ENCODE results near the gene SULT2B1.

DNA sequence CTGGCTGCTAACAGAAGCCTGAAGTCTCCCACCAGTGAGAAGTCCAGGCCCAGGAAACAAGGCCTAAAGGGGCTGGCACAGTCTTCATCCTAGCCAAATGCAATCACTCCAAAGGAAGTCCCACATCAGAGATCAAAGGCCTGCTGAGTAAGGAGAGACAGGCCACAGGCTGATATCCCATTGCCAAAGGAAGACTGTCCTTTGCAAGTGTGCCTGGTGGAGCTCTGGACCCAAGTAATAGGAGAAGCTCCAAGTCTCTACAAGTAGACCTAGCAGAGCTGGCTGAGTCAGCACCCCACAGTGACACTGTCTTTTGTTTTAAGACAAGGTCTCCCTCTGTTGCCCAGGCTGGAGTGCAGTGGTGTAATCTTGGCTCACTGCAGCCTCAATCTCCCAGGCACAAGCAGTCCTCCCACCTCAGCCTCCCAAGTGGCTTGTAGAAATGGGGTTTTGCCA, 80.7 kb downstream of the SULT2B1 start:
- no peak for TF ChIP-seq ZFP36 (IDR thresholded peaks at IDR 0.05; ENCODE audit: borderline replicate concordance, partially characterized antibody)
- TF ChIP-seq, protein P1, sequence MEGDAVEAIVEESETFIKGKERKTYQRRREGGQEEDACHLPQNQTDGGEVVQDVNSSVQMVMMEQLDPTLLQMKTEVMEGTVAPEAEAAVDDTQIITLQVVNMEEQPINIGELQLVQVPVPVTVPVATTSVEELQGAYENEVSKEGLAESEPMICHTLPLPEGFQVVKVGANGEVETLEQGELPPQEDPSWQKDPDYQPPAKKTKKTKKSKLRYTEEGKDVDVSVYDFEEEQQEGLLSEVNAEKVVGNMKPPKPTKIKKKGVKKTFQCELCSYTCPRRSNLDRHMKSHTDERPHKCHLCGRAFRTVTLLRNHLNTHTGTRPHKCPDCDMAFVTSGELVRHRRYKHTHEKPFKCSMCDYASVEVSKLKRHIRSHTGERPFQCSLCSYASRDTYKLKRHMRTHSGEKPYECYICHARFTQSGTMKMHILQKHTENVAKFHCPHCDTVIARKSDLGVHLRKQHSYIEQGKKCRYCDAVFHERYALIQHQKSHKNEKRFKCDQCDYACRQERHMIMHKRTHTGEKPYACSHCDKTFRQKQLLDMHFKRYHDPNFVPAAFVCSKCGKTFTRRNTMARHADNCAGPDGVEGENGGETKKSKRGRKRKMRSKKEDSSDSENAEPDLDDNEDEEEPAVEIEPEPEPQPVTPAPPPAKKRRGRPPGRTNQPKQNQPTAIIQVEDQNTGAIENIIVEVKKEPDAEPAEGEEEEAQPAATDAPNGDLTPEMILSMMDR (IDR thresholded peaks at IDR 0.05) = no peak
- TF ChIP-seq, protein P2, sequence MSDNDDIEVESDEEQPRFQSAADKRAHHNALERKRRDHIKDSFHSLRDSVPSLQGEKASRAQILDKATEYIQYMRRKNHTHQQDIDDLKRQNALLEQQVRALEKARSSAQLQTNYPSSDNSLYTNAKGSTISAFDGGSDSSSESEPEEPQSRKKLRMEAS (IDR thresholded peaks at IDR 0.05) = no peak

Measured in A549 (cell line).